COLO668 (cell line): ENCODE results near the gene RPS6KA2.
"Not testable (repeated sequence)": the region's sequence is repeated elsewhere in the genome, so short reads cannot be mapped to it uniquely, and the experiment has no call there.

Experiments used
- DNase-seq: peaks from one replicate; lab custom pipeline; 2025; ENCODE audit not compliant: unreplicated experiment; lab: John Stamatoyannopoulos, UW

Gene RPS6KA2

DNA sequence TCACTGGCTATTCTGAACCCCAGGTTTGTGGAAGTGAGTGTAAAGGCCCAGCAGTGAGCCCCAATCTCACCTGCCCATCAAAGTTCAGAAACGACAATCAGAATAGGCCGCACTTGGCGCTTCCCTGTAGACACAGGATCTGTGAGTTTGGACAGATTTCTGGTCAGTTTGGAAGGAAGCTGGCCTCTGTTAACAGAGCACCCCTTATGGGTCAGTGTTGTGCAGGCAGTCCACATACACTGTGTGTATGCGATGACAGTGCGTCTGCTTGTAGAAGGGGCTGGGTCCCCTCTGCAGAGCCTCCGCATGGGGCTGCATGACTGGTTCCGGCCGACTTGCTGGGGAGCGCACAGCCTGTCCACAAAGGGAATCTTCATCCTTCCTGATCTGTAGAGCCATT lies 240.9 kb downstream of the RPS6KA2 start:
- DNase-seq, result no peak

DNA sequence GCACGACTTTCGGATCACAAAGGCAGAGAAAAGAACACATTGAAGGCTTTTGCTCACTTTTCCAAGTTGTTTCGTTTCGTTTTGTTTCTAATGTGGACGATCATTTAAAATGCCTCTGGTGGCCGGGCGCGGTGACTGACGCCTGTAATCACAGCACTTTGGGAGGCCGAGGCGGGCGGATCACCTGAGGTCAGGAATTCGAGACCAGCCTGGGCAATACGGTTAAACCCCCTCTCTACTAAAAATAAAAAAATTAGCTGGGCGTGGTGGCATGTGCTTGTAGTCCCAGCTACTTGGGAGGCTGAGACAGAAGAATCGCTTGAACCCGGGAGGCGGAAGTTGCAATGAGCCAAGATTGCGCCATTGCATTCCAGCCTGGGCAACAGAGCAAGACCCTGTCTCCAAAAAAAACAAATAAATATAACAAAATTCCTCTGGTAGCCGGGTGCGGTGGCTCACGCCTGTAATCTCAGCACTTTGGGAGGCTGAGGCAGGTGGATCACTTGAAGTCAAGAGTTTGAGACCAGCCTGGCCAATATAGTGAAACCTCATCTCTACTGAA lies 243.2 kb downstream of the RPS6KA2 start:
- DNase-seq, result peak; percentile 38

DNA sequence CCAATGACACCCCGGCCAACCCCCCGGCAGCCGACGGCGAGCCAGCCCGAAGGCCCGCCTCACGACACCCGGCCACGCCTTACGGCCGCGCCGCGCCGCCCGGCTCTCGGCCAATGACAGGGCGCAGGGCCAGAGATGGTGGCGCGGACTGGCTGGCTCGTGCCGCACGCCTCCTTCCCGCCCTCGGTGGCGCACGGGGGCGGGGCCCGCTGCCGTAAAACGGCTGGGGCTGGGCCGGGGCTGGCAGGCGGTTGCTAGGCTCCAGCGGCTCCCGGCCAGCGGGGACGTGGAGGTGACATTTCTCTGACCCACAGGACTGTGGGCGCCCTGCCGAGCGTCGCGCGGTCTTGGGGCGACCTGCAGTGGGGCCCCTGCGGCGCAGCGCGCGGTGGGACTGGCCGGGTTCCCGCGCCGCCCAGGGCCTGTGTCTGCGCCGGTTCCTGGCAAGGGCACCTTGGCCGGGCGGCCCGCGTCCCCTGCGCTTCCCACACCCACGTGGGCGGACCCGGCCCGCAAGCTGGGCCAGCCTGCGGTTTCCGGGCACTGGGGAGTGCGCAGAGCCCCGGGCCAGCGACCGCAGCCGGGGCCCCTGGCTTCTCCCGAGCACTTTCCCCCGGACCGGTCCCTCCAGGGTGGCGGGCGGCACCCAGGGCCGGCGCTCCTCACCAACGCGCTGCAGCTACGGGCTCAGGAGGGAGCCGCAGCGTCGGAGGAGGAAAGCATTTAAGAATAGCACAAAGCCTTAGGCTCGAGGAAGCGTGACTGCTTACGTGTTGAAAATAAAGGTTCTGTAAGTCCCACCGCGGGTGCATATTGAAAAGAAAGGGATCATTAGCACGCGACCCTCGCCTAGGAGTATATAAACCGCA lies 243.9 kb downstream of the RPS6KA2 start, which contains the start of gene MPC1:
TSS of gene MPC1 (minus strand) at position 8 of the 869 bp plus-strand sequence. CDS start 64 bp downstream, outside the sequence.
- peak; percentile 95 for DNase-seq

DNA sequence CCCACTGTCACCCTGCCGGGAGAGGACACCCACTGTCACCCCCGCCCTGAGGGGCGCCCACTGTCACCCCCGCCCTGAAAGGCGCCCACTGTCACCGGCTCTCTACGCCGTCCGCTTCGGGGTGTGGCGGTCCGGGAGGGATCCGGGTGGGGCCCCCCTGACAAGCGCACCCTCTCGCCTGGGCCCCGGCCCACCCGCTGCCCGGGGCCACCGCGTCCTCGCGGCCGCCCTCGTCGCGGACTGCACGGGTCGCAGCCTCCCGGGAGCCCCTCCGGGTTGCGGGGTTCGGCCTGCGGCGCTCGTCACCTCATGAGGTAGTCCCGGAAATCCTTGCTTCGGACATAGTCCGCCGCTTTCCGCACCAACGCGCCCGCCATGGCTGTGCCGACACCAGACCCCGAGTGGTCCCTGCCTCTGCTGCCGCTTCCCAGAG lies 244.5 kb downstream of the RPS6KA2 start:
- no peak for DNase-seq

DNA sequence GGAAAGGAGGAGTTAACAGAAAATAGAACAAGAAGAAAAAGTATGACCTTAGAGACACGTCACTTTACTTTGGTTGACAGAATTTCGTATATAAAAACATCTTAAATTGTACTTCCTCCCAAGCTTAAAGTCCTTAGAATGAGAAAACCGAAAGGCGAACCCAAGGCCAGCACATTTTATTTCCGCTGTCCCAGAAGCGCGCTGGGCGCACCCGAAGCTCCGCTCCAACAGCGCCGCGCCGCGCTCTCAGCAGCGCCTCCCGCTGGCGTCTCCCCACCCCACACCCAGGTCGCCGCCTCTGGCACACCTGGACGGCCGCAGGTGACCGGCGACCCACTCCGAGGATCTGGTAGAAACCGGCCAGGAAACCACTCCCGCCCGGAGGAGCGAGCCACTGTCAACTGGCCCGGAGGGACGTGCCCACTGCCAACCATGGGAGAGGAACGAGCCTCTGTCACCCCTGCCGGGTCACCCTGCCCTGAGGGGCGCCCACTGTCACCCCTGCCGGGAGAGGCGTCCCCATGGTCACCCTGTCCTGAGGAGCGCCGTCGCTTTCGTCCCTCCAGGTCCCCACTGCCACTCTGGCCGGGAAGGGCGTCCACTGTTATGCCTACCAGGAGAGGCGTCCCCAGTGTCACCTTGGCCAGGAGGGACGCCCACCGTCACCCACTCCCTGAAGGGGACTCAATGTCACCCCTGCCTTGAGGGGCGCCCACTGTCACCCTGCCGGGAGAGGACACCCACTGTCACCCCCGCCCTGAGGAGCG lies 245.1 kb downstream of the RPS6KA2 start:
- peak; percentile 89 for DNase-seq

GRCh38 chr6:166381381-166381732 lies 245.7 kb downstream of the RPS6KA2 start:
- no peak for DNase-seq

DNA sequence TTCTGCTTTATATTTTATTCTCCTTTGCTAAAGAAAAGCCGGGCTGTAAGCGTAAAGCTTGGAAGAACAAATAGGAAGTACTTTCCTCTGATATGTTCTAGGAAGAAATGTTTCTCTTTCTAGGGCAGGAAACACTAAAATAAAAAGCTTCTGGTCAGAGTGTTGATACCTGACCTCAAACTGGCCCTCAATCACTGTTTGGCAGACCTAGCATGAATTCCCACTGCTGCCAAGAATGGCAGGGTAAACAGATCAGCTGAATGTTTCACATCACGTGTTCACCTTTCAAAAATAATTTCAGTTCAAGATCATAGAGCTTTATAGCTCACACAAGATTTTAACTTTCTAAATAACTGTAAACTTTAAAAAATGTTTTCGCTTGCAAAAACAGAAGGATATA lies 247.3 kb downstream of the RPS6KA2 start:
- DNase-seq, result no peak

- DNase-seq, result no peak
Measured at GRCh38 chr6:166379103-166379586, 247.9 kb downstream of the RPS6KA2 start.

- DNase-seq, result no peak
Measured at GRCh38 chr6:166377721-166378120, 249.3 kb downstream of the RPS6KA2 start.

DNA sequence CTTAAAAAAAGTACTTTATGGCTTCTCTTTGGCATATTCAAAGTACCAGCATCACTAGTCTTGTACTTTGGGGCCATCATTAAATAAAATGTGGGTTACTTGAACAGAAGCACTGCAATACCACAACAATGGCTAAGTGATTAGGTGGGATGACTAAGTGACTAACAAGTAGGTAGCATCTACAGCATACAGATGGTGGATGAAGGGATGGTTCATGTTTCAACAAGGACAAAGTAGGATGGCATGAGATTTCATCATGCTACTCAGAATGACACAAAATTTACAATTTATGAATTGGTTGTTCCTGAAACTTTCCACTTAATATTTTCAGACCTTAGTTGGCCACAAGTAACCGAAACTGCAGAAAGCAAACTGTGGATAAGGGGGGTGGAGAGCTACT lies 252.0 kb downstream of the RPS6KA2 start:
- DNase-seq, result no peak

GRCh38 chr6:166370489-166370888 lies 256.6 kb downstream of the RPS6KA2 start:
- DNase-seq, result no peak

DNA sequence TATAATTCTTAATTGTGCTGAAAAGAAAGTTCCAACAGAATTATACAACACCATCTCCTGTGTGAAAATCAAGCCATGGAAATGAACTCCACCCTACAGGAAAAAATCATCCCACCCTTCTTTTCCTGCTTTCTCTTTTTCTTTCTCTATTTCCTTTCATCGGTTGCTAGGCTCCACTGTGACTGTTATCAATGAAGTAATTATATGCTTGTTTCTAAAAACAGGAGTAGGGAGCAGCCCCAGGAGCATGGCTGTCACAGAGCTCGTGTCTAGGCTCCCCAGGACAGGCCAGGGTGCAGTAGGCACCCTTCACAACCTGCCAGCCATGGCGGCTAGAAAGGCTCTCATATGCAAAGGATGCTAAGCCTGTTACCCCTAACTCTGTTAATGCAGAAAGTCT lies 257.3 kb downstream of the RPS6KA2 start:
- DNase-seq, result no peak

GRCh38 chr6:166366921-166367320 lies 260.1 kb downstream of the RPS6KA2 start:
- no peak for DNase-seq

DNA sequence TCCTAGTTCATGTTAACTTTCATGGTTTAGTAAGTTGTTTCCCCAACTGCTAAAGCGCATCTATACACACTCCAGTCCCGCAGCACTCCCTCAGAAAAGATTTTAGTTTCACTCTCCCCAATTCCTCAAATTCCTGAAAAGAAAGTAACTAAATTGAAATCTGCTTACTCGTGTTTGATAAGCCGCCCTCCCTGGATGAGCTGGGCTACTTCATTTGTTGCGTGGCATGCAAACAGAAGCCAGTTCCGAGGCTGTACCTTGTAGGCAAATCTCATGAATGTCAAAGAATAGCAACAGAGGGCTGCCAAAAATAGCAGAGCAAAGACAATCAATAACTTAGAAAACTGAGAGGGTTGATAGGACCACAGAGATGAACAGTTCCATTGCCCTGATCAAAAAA lies 261.2 kb downstream of the RPS6KA2 start:
- no peak for DNase-seq

- DNase-seq, result no peak
Measured at GRCh38 chr6:166365221-166365620, 261.8 kb downstream of the RPS6KA2 start.

DNA sequence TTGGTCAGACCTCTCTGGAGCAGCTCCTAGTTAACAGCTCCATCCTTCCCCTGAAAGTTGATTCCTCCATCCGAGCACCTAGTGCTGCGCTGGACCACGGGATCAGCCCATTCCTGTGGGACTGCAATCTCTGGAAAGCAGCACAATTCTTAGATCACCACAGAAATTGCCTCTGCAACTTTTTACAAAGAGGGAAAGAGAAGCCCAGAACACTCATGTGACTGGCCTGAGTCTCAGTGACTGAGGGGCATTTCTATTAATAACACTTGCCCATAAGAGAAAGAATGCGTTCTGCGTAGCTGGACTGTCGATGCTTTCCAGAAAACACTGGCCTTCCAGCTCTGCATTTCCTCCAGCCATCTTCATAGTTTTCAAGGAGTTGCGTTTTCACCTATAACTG lies 262.6 kb downstream of the RPS6KA2 start:
- no peak for DNase-seq

GRCh38 chr6:166362427-166362826 lies 264.6 kb downstream of the RPS6KA2 start:
- DNase-seq, result not testable (repeated sequence)

- DNase-seq, result no peak
Measured at GRCh38 chr6:166361077-166361429, 266.0 kb downstream of the RPS6KA2 start.

GRCh38 chr6:166360243-166361076 lies 266.6 kb downstream of the RPS6KA2 start:
- DNase-seq, result no peak
